H1 (cell line): Measurements from ENCODE around the gene KREMEN1. TPM values are rescaled to one million over a fixed set of nuclear protein-coding genes. Genes with fewer than 3 reads are reported as not detected.
A peak's percentile ranks its signal among the peaks of the same experiment; 100 is the strongest.

ENCODE experiments used
- CEBPB ChIP-seq: IDR thresholded peaks from 2 replicates; pipeline ENCODE4 v1.6.1; 2012; ENCODE audit warnings: low read depth, low read length
- CTBP2 ChIP-seq: IDR thresholded peaks from 2 replicates; pipeline ENCODE4 v1.7.0; 2011; ENCODE audit warnings: borderline replicate concordance, mild to moderate bottlenecking, moderate library complexity, mixed read lengths, low read length; ENCODE audit not compliant: insufficient read depth, insufficient read length
- EZH2 ChIP-seq: fragments of 200-600 bp; sonication (generic); IDR thresholded peaks from 2 replicates; pipeline ENCODE4 v1.7.1; 2012; ENCODE audit warnings: low read depth, mild to moderate bottlenecking, moderate library complexity, low read length, inconsistent platforms; ENCODE audit not compliant: severe bottlenecking
- FOSL1 ChIP-seq: IDR thresholded peaks from 2 replicates; pipeline ENCODE4 v1.6.1; 2011; ENCODE audit warnings: mild to moderate bottlenecking, low read depth, low read length, moderate library complexity; ENCODE audit not compliant: insufficient read depth
- JUN ChIP-seq: IDR thresholded peaks from 2 replicates; pipeline ENCODE4 v1.6.1; 2011; ENCODE audit warnings: low read depth, mild to moderate bottlenecking, improper control_type of control experiment, low read length
- NANOG ChIP-seq: IDR thresholded peaks from 2 replicates; pipeline ENCODE4 v1.6.1; 2011; ENCODE audit warnings: low read length, low read depth, mild to moderate bottlenecking, inconsistent platforms; ENCODE audit not compliant: insufficient read depth, poor library complexity, severe bottlenecking
- POLR2A ChIP-seq, 2 experiments: IDR thresholded peaks; 1 replicate in 1 of 2; 2 replicates in 1 of 2; pipeline ENCODE4 v1.6.1; 2011; ENCODE audit warnings: low read depth in 2 of 2, low read length in 2 of 2, mild to moderate bottlenecking in 2 of 2; ENCODE audit errors: control extremely low read depth in 1 of 2
- RAD21 ChIP-seq, 2 experiments: IDR thresholded peaks in 1 of 2; conservative IDR thresholded peaks in 1 of 2; 2 replicates each; pipeline ENCODE4 v1.6.1; 2011; ENCODE audit warnings: low read depth in 2 of 2, low read length in 2 of 2, improper control_type of control experiment in 1 of 2, inconsistent platforms in 1 of 2, mild to moderate bottlenecking in 1 of 2, moderate library complexity in 1 of 2
- RFX5 ChIP-seq: IDR thresholded peaks from 2 replicates; pipeline ENCODE4 v1.6.1; 2011; ENCODE audit warnings: low read depth, low read length, improper control_type of control experiment, borderline replicate concordance
- SAP30 ChIP-seq: fragments of 300-600 bp; sonication (generic); IDR thresholded peaks from 2 replicates; pipeline ENCODE4 v1.7.1; 2012; ENCODE audit warnings: low read length, moderate library complexity, mild to moderate bottlenecking, inconsistent platforms; ENCODE audit not compliant: insufficient read depth, insufficient replicate concordance
- SIN3A ChIP-seq, 2 experiments: IDR thresholded peaks in 1 of 2; conservative IDR thresholded peaks in 1 of 2; 2 replicates each; pipeline ENCODE4 v1.6.1; 2011 to 2012; ENCODE audit warnings: low read length in 2 of 2, improper control_type of control experiment in 1 of 2, low read depth in 1 of 2, mild to moderate bottlenecking in 1 of 2
- SP1 ChIP-seq: IDR thresholded peaks from 2 replicates; pipeline ENCODE4 v1.6.1; 2011; ENCODE audit warnings: low read depth, low read length
- SP2 ChIP-seq: IDR thresholded peaks from 2 replicates; pipeline ENCODE4 v1.6.1; 2012; ENCODE audit warnings: mild to moderate bottlenecking, low read length, inconsistent platforms
- SRF ChIP-seq: IDR thresholded peaks from 2 replicates; pipeline ENCODE4 v1.6.1; 2011; ENCODE audit warnings: mild to moderate bottlenecking, low read depth, low read length, moderate library complexity
- SUZ12 ChIP-seq: fragments of 200-600 bp; sonication (generic); IDR thresholded peaks from 2 replicates; pipeline ENCODE4 v1.6.1; 2012; ENCODE audit warnings: mild to moderate bottlenecking, inconsistent platforms, low read length, moderate library complexity, mixed read lengths
- TAF7 ChIP-seq: optimal IDR thresholded peaks from 2 replicates; pipeline ENCODE3; 2011; ENCODE audit warnings: low read depth, mild to moderate bottlenecking, inconsistent platforms, low read length, moderate library complexity, borderline replicate concordance
- USF2 ChIP-seq: IDR thresholded peaks from 2 replicates; pipeline ENCODE4 v1.6.1; 2011; ENCODE audit warnings: low read length, improper control_type of control experiment
- polyA plus RNA-seq, 7 experiments: library from polyadenylated mRNA; depleted of rRNA in 3 of 7; stranded (reverse) in 5 of 7; unstranded in 2 of 7; fragments of >200 nt in 5 of 7; fragments of 200-250 nt in 2 of 7; gene quantifications; 1 replicate in 5 of 7; 2 replicates in 1 of 7; 4 replicates in 1 of 7; pipeline versions ENCODE4 v1.2.1 to v1.2.3, GENCODE V29; 2011 to 2013; ENCODE audit warnings: missing spikeins in 2 of 7, mixed read lengths in 2 of 7
- total RNA-seq: library from RNA; stranded (reverse); fragmentation: NEBNext Ultra II Directional; extraction: Animal tissue kit (Norgen Biotek cat#: 25700); gene quantifications from 2 replicates; pipeline ENCODE4 v1.2.1, GENCODE V29; 2021

The KREMEN1 gene
- total and polyA plus RNA-seq, 2 of the 8 experiments (the other 6 are each of a cell fraction or from before 2014, with no cell fraction given): 2.1 to 3.2 TPM

DNA sequence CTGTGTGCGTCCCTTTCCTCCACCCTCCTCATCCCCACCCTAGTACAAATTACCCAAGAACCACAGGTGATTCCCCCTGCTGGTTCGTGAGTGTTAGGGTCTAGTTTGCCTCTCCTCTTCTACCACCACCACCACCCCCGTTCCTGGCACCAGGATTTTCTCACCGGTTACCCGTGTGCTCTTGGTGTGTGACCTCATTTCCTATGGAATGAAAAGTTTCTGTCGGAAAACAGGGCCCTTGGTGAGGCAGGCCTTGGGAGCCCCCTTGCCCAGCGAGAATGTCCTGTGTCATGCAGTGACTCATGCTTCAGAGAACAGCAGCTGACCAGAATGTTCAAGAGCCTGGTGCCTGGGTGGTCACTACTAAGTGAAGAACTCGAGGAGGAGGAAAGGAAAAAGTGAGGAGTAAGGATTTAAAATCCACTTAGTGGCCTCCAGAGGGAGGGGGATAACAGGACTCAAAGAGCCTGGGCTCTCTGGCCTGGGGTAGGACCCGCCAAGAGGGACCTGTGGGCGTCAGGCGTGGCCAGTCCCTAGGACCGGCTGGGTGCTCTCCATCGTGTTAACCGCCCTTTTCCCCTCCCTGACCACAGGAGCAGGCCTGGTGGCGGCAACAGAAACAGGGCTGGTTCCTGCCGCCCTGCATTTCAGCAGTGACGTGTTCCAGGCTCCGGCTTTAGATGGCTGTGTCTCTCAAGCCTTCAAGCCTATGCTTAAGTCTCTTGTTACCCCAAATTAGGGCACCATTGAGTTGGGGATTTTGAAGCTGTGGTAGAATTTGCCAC lies 41.4 kb upstream of the KREMEN1 start (continued):
- no peak for TF ChIP-seq RFX5
- TF ChIP-seq TAF7: peak; percentile 3
- TF ChIP-seq POLR2A (IDR thresholded peaks at IDR 0.05; ENCODE audit: control extremely low read depth in 1 of 2, low read depth in 2 of 2, low read length in 2 of 2): no peak
- TF ChIP-seq EZH2: no peak
- no peak for TF ChIP-seq SIN3A (conservative IDR thresholded peaks at IDR 0.05 in 1 of 2, IDR thresholded peaks at IDR 0.05 in 1 of 2; ENCODE audit: low read depth in 1 of 2, low read length in 2 of 2)
- no peak for TF ChIP-seq USF2
- no peak for TF ChIP-seq CTBP2
- TF ChIP-seq NANOG: no peak
- no peak for TF ChIP-seq SRF
- TF ChIP-seq FOSL1: no peak
- no peak for TF ChIP-seq SAP30
- TF ChIP-seq RAD21 (IDR thresholded peaks at IDR 0.05 in 1 of 2, conservative IDR thresholded peaks at IDR 0.05 in 1 of 2; ENCODE audit: low read depth in 2 of 2, low read length in 2 of 2): peak in 1 of 2 experiments; percentile 36; a peak in 1 of 4 replicates
- TF ChIP-seq SP2: no peak
- no peak; the same call in 1 of the 2 replicates for TF ChIP-seq SP1
- TF ChIP-seq JUN: no peak
- TF ChIP-seq SUZ12: no peak
- no peak for TF ChIP-seq CEBPB
